ENCODE results near the gene NAALADL2.

DNA sequence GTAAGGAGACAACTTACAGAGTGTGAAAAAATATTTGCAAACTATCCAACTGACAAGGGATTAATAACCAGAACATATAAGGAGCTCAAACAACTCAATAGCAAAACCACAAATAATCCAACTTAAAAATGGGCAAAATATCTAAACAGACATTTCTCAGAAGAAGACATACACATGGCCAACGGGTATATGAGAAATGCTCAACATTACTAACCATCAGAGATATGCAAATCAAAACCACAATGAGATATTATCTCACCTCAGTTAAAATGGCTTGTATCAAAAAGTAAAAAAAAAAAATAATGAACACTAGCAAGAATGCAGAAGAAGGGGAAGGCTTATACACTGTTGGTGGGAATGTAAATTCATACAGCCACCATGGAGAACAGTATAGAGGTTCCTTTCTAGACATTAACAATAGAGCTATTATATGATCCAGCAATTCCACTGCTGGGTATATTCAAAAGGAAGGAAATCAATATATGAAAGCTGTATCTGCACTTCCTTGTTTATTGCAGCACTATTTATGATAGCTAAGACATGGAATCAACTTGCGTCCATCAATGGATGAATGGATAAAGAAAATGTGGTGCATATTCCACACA is 998.6 kb downstream of the NAALADL2 start:
- TF ChIP-seq, protein P1, sequence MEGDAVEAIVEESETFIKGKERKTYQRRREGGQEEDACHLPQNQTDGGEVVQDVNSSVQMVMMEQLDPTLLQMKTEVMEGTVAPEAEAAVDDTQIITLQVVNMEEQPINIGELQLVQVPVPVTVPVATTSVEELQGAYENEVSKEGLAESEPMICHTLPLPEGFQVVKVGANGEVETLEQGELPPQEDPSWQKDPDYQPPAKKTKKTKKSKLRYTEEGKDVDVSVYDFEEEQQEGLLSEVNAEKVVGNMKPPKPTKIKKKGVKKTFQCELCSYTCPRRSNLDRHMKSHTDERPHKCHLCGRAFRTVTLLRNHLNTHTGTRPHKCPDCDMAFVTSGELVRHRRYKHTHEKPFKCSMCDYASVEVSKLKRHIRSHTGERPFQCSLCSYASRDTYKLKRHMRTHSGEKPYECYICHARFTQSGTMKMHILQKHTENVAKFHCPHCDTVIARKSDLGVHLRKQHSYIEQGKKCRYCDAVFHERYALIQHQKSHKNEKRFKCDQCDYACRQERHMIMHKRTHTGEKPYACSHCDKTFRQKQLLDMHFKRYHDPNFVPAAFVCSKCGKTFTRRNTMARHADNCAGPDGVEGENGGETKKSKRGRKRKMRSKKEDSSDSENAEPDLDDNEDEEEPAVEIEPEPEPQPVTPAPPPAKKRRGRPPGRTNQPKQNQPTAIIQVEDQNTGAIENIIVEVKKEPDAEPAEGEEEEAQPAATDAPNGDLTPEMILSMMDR (conservative IDR thresholded peaks at IDR 0.05), result no peak
- no peak for TF ChIP-seq ZFX (IDR thresholded peaks at IDR 0.05)
